GM12878 (cell line): ENCODE results near the gene CNR2. TPM values are rescaled to one million over a fixed set of nuclear protein-coding genes. Genes with fewer than 3 reads are reported as not detected.
A peak's percentile ranks its signal among the peaks of the same experiment; 100 is the strongest.

ENCODE experiments used
- ASH2L ChIP-seq: fragments of 300-600, 200-600 bp; sonication (generic); IDR thresholded peaks from 2 replicates; pipeline ENCODE4 v1.6.1; 2017; ENCODE audit warnings: low read depth, mild to moderate bottlenecking, borderline replicate concordance
- DPF2 ChIP-seq: fragments of 450-650 bp; IDR thresholded peaks from 2 replicates; pipeline ENCODE4 v1.6.1; 2017; ENCODE audit warnings: mild to moderate bottlenecking
- E2F8 ChIP-seq: fragments of 450-650 bp; IDR thresholded peaks from 2 replicates; pipeline ENCODE4 v1.6.1; 2018; ENCODE audit warnings: mild to moderate bottlenecking, low read depth, moderate library complexity; ENCODE audit not compliant: partially characterized antibody
- ELK1 ChIP-seq: IDR thresholded peaks from 2 replicates; pipeline ENCODE4 v1.6.1; 2012; ENCODE audit warnings: low read depth, low read length, improper control_type of control experiment
- EP300 ChIP-seq, 2 experiments: fragments of 150-350 bp in 1 of 2; IDR thresholded peaks; 2 replicates each; pipeline ENCODE4 v1.6.1; 2011 to 2012; ENCODE audit warnings: low read depth in 2 of 2, low read length in 2 of 2, borderline replicate concordance in 1 of 2, improper control_type of control experiment in 1 of 2, inconsistent platforms in 1 of 2; ENCODE audit not compliant: control insufficient read depth in 1 of 2
- HSF1 ChIP-seq: fragments of 150-350 bp; IDR thresholded peaks from 2 replicates; pipeline ENCODE4 v1.6.1; 2014; ENCODE audit warnings: mild to moderate bottlenecking, low read depth, low read length
- MAX ChIP-seq: IDR thresholded peaks from 2 replicates; pipeline ENCODE4 v1.6.1; 2012; ENCODE audit warnings: low read depth, low read length, improper control_type of control experiment
- MLLT1 ChIP-seq: fragments of 450-650 bp; IDR thresholded peaks from 2 replicates; pipeline ENCODE4 v1.6.1; 2016; ENCODE audit warnings: mild to moderate bottlenecking
- MXI1 ChIP-seq: fragments of 150-350 bp; IDR thresholded peaks from 2 replicates; pipeline ENCODE4 v1.6.1; 2011; ENCODE audit warnings: low read depth, mild to moderate bottlenecking, inconsistent platforms, low read length, improper control_type of control experiment
- NR2F1 ChIP-seq: fragments of 450-650 bp; conservative IDR thresholded peaks from 2 replicates; pipeline ENCODE4 v1.6.1; 2017; ENCODE audit warnings: mild to moderate bottlenecking
- NRF1 ChIP-seq: conservative IDR thresholded peaks from 2 replicates; pipeline ENCODE4 v1.6.1; 2011; ENCODE audit warnings: mild to moderate bottlenecking, low read depth, low read length, improper control_type of control experiment
- PAX5 ChIP-seq: IDR thresholded peaks from 2 replicates; pipeline ENCODE4 v1.6.1; 2011; ENCODE audit warnings: low read depth, low read length, borderline replicate concordance
- PAX8 ChIP-seq: fragments of 450-650 bp; IDR thresholded peaks from 2 replicates; pipeline ENCODE4 v1.6.1; 2017; ENCODE audit warnings: mild to moderate bottlenecking, moderate library complexity
- PBX3 ChIP-seq: IDR thresholded peaks from 2 replicates; pipeline ENCODE4 v1.6.1; 2011; ENCODE audit warnings: mild to moderate bottlenecking, low read depth, low read length, moderate library complexity; ENCODE audit not compliant: insufficient replicate concordance
- SMC3 ChIP-seq: IDR thresholded peaks from 2 replicates; pipeline ENCODE4 v1.6.1; 2011; ENCODE audit warnings: low read length, improper control_type of control experiment, borderline replicate concordance
- SREBF2 ChIP-seq: IDR thresholded peaks from 2 replicates; pipeline ENCODE4 v1.6.1; 2012; ENCODE audit warnings: mild to moderate bottlenecking, low read length
- USF1 ChIP-seq: IDR thresholded peaks from 2 replicates; pipeline ENCODE4 v1.6.1; 2011; ENCODE audit warnings: borderline replicate concordance, low read depth, mild to moderate bottlenecking, moderate library complexity, mixed read lengths, low read length; ENCODE audit not compliant: insufficient read depth; ENCODE audit errors: extremely low read length
- ZNF622 ChIP-seq: fragments of 450-650 bp; IDR thresholded peaks from 2 replicates; pipeline ENCODE4 v1.6.1; 2017; ENCODE audit warnings: mild to moderate bottlenecking, inconsistent platforms
- polyA plus RNA-seq, 11 experiments: library from polyadenylated mRNA; depleted of rRNA in 4 of 11; unstranded in 6 of 11; stranded (reverse) in 5 of 11; fragments of >200 nt; fragmentation: Nextera tagmentation in 4 of 11; fragmentation: Illumina TruSeq in 1 of 11; extraction: Ambion mirVana in 4 of 11; extraction: Trizol in 1 of 11; gene quantifications; 1 replicate in 1 of 11; 2 replicates in 10 of 11; pipeline versions ENCODE4 v1.2.1 to v1.2.3, GENCODE V29; 2011 to 2016; ENCODE audit warnings: inconsistent platforms in 2 of 11, missing spikeins in 2 of 11, low read depth in 1 of 11
- total RNA-seq, 4 experiments: library from RNA; depleted of rRNA in 3 of 4; stranded (reverse); fragments of >200 nt in 3 of 4; fragmentation: Illumina TruSeq in 1 of 4; extraction: Trizol in 1 of 4; gene quantifications; 2 replicates each; pipeline versions ENCODE4 v1.2.1 to v1.2.3, GENCODE V29; 2013 to 2021

Gene CNR2
- total and polyA plus RNA-seq, 10 of the 15 experiments (the other 5 are each of a cell fraction or from before 2014, with no cell fraction given), result 0.46 to 19.8 (median 12.2) TPM

GRCh38 chr1:23825762-23826522 is 87.2 kb downstream of the CNR2 start (continued):
- TF ChIP-seq HSF1, result no peak
- peak; percentile 78 for TF ChIP-seq MLLT1
- TF ChIP-seq ELK1, result no peak
- 0 out of 2 replicates have a peak, but pooled peaks have one; percentile 11 for TF ChIP-seq SMC3
- TF ChIP-seq PBX3, result no peak
- TF ChIP-seq MXI1, result no peak
- peak; percentile 26; the same call in 1 of the 2 replicates for TF ChIP-seq DPF2
- no peak for TF ChIP-seq NRF1
- TF ChIP-seq ZNF622, result no peak
- no peak for TF ChIP-seq NR2F1
- no peak for TF ChIP-seq SREBF2
- no peak for TF ChIP-seq MAX
- no peak for TF ChIP-seq PAX8
- no peak for TF ChIP-seq USF1
- TF ChIP-seq PAX5, result 0 out of 2 replicates have a peak, but pooled peaks have one; percentile 14
- TF ChIP-seq EP300 (IDR thresholded peaks at IDR 0.05; ENCODE audit: borderline replicate concordance in 1 of 2, control insufficient read depth in 1 of 2, low read depth in 2 of 2, low read length in 2 of 2), result peak; percentile 69 to 74; a peak in 3 of 4 replicates
- TF ChIP-seq E2F8, result no peak
- no peak for TF ChIP-seq ASH2L
